BE2C (cell line): ENCODE data around the gene RARS1. TPM values are rescaled to one million over a fixed set of nuclear protein-coding genes. Genes with fewer than 3 reads are reported as not detected.

Experiments used
- DNase-seq: peaks from one replicate; pipeline ENCODE4 v3.0.0-alpha.2; 2020
- H3K27me3 ChIP-seq: fragments of 250-450 bp; sonication (Bioruptor Pico); 2 replicates; pipeline ENCODE4 v1.5.1; 2020; ENCODE audit warnings: mild to moderate bottlenecking
- H3K36me3 ChIP-seq: fragments of 250-450 bp; sonication (Bioruptor Pico); 2 replicates; pipeline ENCODE4 v1.5.1; 2020; ENCODE audit warnings: mild to moderate bottlenecking
- H3K4me1 ChIP-seq: fragments of 250-450 bp; sonication (Bioruptor Pico); 2 replicates; pipeline ENCODE4 v1.5.1; 2020
- H3K4me3 ChIP-seq: 2 replicates; pipeline ENCODE4 v1.5.1; 2011; ENCODE audit warnings: low read depth, low read length
- H3K9me3 ChIP-seq: fragments of 250-450 bp; sonication (Bioruptor Pico); 2 replicates; pipeline ENCODE4 v1.5.1; 2020
- CTCF ChIP-seq: IDR thresholded peaks from 2 replicates; pipeline ENCODE4 v1.5.1; 2012; ENCODE audit warnings: mild to moderate bottlenecking, low read depth, low read length
- polyA plus RNA-seq: library from polyadenylated mRNA; unstranded; fragments of >200 nt; gene quantifications from one replicate; pipeline ENCODE4 v1.2.1, GENCODE V29; 2012; ENCODE audit warnings: low read depth, missing spikeins; ENCODE audit not compliant: insufficient read length, insufficient read depth

RARS1 gene
- polyA plus RNA-seq, result 72.6 TPM

DNA sequence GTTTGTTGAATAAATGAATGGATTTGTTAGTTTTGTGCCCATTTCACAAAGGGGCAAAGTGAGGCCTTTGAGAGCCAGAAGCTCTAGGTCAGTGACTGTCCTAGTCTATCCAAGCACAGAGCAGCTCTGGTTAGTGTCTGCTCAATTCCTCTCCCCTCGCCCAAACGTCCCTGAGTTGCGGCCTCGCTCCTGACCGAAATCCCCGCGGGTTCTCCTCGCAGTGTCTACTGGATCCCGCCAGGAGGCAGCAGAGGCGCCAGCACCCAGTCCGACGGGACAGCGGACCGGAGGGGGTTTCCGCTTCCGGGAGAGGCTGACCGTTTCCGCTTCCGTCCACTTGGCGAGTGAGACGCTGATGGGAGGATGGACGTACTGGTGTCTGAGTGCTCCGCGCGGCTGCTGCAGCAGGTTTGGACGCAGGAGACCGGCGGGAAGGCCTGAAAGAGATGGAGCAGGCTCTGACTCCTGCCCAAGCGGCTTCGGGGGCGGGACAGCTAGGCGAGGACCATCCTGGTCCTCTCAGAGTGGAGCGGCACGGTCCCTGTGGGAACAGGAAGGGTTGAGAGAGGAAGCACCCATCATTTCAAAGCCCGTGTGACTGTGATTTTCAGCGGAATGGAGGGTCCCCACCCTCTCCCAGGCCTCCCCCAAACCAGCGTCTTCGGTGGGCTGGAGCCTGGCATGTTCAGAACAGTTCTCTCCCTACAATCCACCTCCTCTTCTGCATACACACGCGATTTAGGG, at the start of gene RARS1:
Gene RARS1, plus strand, starts transcription at position 336 of the 744 bp plus-strand sequence. Its CDS starts 28 bp downstream, at position 364.
- Histone ChIP-seq H3K36me3 (peaks cover 33% of the 10 kb centered on the region), H3K4me3 (peak within 1 kb of the TSS; percentile 90), H3K4me1 (no peaks in the 10 kb centered on the region; the same call in 1 of the 2 replicates), H3K27me3 (no peaks in the 10 kb centered on the region), H3K9me3 (no peaks in the 10 kb centered on the region)
- peak; percentile 95 for DNase-seq
- TF ChIP-seq CTCF, result peak; percentile 95

DNA sequence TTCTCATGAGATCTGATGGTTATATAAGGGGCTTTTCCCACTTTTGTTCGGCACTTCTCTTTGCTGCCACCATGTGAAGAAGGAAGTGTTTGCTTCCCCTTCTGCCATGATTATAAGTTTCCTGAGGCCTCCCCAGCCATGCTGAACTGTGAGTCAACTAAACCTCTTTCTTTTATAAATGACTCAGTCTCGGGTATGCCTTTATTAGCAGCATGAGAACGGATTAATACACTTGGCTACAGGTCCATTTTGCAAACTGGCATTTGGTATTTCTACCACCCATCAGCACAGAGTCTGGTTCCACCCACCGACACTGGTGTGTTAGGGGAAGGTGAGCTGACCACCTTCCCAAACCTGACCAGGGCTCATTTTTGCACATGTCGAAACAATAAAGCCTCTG, 47.9 kb upstream of the RARS1 start:
- no peak overlapping the region for H3K4me3 ChIP-seq
- H3K27me3 ChIP-seq, result no peaks in the 10 kb centered on the region
- H3K36me3 ChIP-seq, result no peaks in the 10 kb centered on the region
- no peak for DNase-seq
- no peaks in the 10 kb centered on the region for H3K9me3 ChIP-seq
- H3K4me1 ChIP-seq, result peaks cover 6% of the 10 kb centered on the region
- no peak for TF ChIP-seq CTCF

GRCh38 chr5:168443533-168443932, 42.7 kb upstream of the RARS1 start:
- H3K4me3 ChIP-seq, result no peak overlapping the region
- no peak for TF ChIP-seq CTCF

DNA sequence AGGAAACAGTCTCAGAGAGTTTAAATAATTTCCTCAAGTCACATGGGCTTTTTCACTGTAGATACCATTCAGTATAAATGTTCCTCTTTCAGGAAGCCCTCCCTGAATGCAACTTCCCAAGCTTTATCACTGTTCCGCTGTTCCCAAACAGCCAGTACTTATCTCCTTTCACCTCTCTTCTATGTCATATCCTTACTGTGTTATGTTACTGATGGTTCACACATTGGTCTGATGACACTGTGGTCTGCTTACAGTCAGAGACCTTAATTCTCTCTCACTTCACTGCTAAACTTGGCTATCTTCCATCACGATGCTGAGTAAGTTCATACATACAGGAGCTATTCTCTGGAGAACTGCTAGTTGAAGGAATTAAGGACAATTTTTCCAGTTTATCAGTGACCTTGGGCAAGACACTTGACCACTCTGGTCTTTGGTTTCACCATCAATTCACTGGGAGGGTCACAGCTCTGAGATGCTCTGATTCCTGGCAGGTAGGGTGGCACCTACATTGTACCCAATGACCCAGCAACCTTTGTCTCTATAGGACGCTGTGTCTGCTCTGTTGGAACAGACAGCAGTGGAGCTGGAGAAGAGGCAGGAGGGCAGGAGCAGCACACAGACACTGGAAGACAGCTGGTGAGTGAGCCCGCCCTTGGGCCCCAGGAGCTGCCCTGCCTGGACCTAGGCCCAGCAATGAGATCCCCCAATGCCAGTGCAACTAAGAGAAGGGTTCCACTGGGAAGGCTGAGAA, 42.1 kb upstream of the RARS1 start:
- TF ChIP-seq CTCF, result no peak
- no peak for DNase-seq
- Histone ChIP-seq H3K4me1 (no peaks in the 10 kb centered on the region), H3K9me3 (no peaks in the 10 kb centered on the region), H3K4me3 (no peak overlapping the region), H3K27me3 (no peaks in the 10 kb centered on the region), H3K36me3 (no peaks in the 10 kb centered on the region)

More at GRCh38 chr5:168443533-168443932, 42.7 kb upstream of the RARS1 start:
- DNase-seq, result no peak
- Histone ChIP-seq H3K27me3 (no peaks in the 10 kb centered on the region), H3K36me3 (no peaks in the 10 kb centered on the region), H3K4me1 (no peaks in the 10 kb centered on the region), H3K9me3 (no peaks in the 10 kb centered on the region)

DNA sequence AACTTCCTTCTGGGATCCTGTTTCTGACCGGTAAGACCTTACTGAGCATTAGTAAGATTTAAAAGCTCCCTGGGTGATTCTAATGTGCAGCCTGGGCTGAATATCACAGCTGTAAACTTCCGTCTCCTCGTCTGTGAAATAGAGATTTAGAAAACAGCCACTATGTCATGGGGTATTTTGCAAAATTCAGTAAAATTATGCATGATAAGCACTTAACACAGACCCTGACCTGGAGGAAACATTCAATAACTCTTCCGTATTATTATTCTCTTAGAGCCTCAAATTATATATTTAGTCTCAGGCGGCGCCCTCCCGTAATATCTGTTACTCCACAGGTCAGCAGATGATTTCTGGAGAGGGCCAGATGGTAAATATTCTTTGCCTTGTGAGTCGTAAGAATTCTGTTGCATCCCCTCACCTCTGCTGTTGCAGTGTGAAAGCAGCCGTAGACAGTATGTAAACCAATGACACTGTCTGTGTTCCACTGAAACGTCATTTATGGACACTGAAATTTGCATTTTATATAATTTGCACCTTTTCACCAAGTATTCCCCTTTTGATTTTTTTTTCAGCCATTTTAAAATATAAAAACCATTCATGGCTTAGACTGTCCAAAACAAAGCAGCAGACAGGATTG, 39.2 kb upstream of the RARS1 start:
- no peak for TF ChIP-seq CTCF
- no peaks in the 10 kb centered on the region for H3K9me3 ChIP-seq
- H3K36me3 ChIP-seq, result no peaks in the 10 kb centered on the region
- no peaks in the 10 kb centered on the region for H3K27me3 ChIP-seq
- H3K4me3 ChIP-seq, result no peak overlapping the region
- H3K4me1 ChIP-seq, result no peaks in the 10 kb centered on the region
- no peak for DNase-seq

GRCh38 chr5:168447808-168448207, 38.5 kb upstream of the RARS1 start:
- no peaks in the 10 kb centered on the region for H3K27me3 ChIP-seq
- DNase-seq, result no peak
- no peaks in the 10 kb centered on the region for H3K9me3 ChIP-seq
- H3K36me3 ChIP-seq, result no peaks in the 10 kb centered on the region
- H3K4me3 ChIP-seq, result no peak overlapping the region
- TF ChIP-seq CTCF, result no peak
- H3K4me1 ChIP-seq, result no peaks in the 10 kb centered on the region
